Thymus (tissue), 11 donors: ENCODE measurements around the gene C3orf52. TPM values are rescaled to one million over a fixed set of nuclear protein-coding genes. Genes with fewer than 3 reads are reported as not detected.

Experiments used
- DNase-seq, 9 donors: peaks; one replicate each; pipeline ENCODE4 v3.0.0-alpha.2; 2013; ENCODE audit warnings: low spot score in 9 of 9, low read depth in 6 of 9, missing footprints in 1 of 9
- H3K27ac ChIP-seq, 2 donors: one replicate each; pipeline ENCODE4 v1.5.1; 2013; ENCODE audit warnings: control low read depth in 1 of 2, low read depth in 1 of 2, low read length in 1 of 2, mild to moderate bottlenecking in 1 of 2, moderate library complexity in 1 of 2
- H3K27me3 ChIP-seq, 2 donors: one replicate each; pipeline ENCODE4 v1.5.1; 2013; ENCODE audit warnings: low read length in 1 of 2; ENCODE audit not compliant: control insufficient read depth in 2 of 2, insufficient read depth in 1 of 2
- H3K36me3 ChIP-seq, 2 donors: one replicate each; pipeline ENCODE4 v1.5.1; 2013; ENCODE audit warnings: low read length in 1 of 2, mild to moderate bottlenecking in 1 of 2, moderate library complexity in 1 of 2; ENCODE audit not compliant: control insufficient read depth in 2 of 2, insufficient read depth in 2 of 2
- H3K4me1 ChIP-seq, 2 donors: one replicate each; pipeline ENCODE4 v1.5.1; 2013; ENCODE audit warnings: low read length in 2 of 2; ENCODE audit not compliant: control insufficient read depth in 2 of 2, insufficient read depth in 2 of 2
- H3K4me3 ChIP-seq, 2 donors: one replicate each; pipeline ENCODE4 v1.5.1; 2013; ENCODE audit warnings: low read length in 2 of 2, control low read depth in 1 of 2, mild to moderate bottlenecking in 1 of 2
- H3K9me3 ChIP-seq, 2 donors: one replicate each; pipeline ENCODE4 v1.5.1; 2013; ENCODE audit warnings: low read length in 1 of 2, mild to moderate bottlenecking in 1 of 2; ENCODE audit not compliant: control insufficient read depth in 2 of 2, insufficient read depth in 1 of 2
- WGBS: extraction: QIAGEN DNeasy Blood & Tissue Kit; methylation state at CpG from one replicate; pipeline ENCODE4 v1.1.7; 2013; 5-methylcytosine and 5-hydroxymethylcytosine counted together
- polyA plus RNA-seq: library from polyadenylated mRNA; stranded (reverse); fragments of 200-250 nt; gene quantifications from one replicate; pipeline ENCODE4 v1.2.3, GENCODE V29; 2013
- total RNA-seq: library from RNA; stranded (reverse); fragments of 120-200 nt; gene quantifications from one replicate; pipeline ENCODE4 v1.2.4, GENCODE V29; 2013
- donor health status: healthy.

C3orf52 gene
- total and polyA plus RNA-seq, 2 donors = 5.8 to 9.9 TPM

GRCh38 chr3:112167758-112168157 lies 81.6 kb downstream of the C3orf52 start:
- Histone ChIP-seq H3K27ac (no peak overlapping the region), H3K4me3 (no peak overlapping the region), H3K27me3 (no peaks in the 10 kb centered on the region), H3K36me3 (no peaks in the 10 kb centered on the region), H3K4me1 (no peaks in the 10 kb centered on the region), H3K9me3 (peaks cover 2 to 10% of the 10 kb centered on the region in 2 donors)
- no peak for DNase-seq
- 98% methylated on average over 2 of the region's 2 CpGs for WGBS

Other genes with a start within 250 kb of the C3orf52 start
- gene PHLDB2, start 227.1 kb upstream of the C3orf52 start, total RNA-seq = 7.5 TPM
- 37.8 TPM for gene PHLDB2, start 227.1 kb upstream of the C3orf52 start, polyA plus RNA-seq
- gene ABHD10, start 107.4 kb upstream of the C3orf52 start, total RNA-seq = 42.4 TPM
- 32.7 TPM for gene ABHD10, start 107.4 kb upstream of the C3orf52 start, polyA plus RNA-seq
- gene TAGLN3, start 87.5 kb upstream of the C3orf52 start, total RNA-seq = 1.0 TPM
- 1.5 TPM for gene TAGLN3, start 87.5 kb upstream of the C3orf52 start, polyA plus RNA-seq
- gene TMPRSS7, start 51.7 kb upstream of the C3orf52 start, total RNA-seq = 0.09 TPM
- 0.05 TPM for gene TMPRSS7, start 51.7 kb upstream of the C3orf52 start, polyA plus RNA-seq
- gene GCSAM, start 46.9 kb downstream of the C3orf52 start, total RNA-seq = 40.1 TPM
- gene GCSAM, start 46.9 kb downstream of the C3orf52 start, polyA plus RNA-seq = 18.0 TPM
- gene SLC9C1, start 207.8 kb downstream of the C3orf52 start, total RNA-seq = 0.94 TPM
- 0.11 TPM for gene SLC9C1, start 207.8 kb downstream of the C3orf52 start, polyA plus RNA-seq
- gene CD200, start 246.8 kb downstream of the C3orf52 start, total RNA-seq = 20.0 TPM
- 23.5 TPM for gene CD200, start 246.8 kb downstream of the C3orf52 start, polyA plus RNA-seq